NCI-H2196 treated with DMSO at 0.1 percent for 48 hours (cell line): ENCODE results near the gene DOCK11.
"Not testable (repeated sequence)": the region's sequence is repeated elsewhere in the genome, so short reads cannot be mapped to it uniquely, and the experiment has no call there.

Source experiments
- DNase-seq: peaks from one replicate; lab custom pipeline; 2025; ENCODE audit not compliant: unreplicated experiment; lab: John Stamatoyannopoulos, UW

Gene DOCK11

DNA sequence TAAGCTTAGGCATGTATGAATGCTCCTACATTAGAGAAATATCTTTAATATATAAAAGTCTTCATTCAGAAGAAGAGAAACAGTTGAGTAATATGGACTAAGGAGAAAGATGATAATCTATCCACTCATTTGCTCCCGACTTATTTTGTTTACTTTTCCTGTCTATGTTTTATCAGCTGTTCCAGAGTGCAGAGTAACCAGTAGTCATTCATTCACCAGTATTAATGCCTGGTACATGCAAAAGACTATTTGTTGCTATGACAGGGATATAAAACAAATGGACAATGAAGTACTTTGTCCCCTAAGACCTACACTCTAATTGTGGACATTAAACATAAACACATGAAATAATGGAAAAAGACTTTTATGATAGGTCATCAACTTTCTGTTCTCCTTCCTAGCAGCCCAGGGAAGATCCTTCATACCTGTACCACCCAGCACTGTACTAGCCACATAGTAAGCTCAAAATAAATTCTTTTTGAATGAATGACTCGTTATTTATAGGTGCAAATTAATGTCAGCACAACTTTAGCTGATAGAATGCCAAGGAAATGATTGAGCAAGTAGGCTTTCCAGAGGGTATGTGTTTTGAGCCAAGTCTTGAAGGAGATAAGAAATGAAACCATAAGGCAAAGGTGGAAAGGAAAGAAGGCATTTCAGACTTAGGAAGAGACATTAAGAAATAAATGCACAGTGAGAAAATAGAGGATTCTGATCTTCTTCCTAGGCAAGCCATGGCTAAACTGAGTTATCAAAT is 186.8 kb downstream of the DOCK11 start:
- no peak for DNase-seq

DNA sequence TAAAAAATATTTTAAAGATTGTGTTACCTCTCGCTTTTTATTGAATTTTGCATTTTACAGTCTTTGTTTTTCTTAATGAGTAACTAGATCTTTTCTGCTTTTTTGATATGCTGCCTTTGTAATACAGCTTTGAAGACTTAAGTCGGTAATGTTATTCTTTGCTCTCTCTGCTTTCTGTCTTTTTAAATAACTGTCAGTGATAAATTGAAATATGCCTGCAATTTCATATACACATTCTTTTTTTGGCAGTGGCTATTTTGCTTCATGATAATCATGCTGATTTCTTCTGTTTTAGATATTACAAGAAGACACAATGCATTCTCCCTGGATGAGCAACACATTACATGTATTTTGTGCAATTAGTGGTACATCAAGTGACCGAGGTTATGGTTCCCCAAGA is 189.8 kb downstream of the DOCK11 start:
- no peak for DNase-seq

DNA sequence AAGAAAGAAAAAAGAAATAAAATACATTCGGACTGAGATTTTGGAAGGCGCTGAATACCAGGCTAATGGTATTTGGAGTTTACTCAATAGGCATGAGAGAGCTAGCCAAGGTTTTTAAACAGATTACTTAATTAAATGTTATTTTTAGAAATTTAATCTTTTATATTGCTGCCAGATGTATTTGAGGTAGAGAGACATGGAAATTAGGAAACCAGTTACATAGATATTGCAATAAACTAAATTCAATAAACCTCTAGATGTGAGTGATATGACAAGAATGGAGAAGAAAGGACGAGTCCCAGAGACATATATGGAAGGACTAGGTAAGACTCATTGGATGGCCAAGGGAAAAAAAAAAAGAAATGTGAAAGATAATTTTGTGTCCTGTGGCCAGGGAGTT is 193.3 kb downstream of the DOCK11 start:
- DNase-seq, result no peak

DNA sequence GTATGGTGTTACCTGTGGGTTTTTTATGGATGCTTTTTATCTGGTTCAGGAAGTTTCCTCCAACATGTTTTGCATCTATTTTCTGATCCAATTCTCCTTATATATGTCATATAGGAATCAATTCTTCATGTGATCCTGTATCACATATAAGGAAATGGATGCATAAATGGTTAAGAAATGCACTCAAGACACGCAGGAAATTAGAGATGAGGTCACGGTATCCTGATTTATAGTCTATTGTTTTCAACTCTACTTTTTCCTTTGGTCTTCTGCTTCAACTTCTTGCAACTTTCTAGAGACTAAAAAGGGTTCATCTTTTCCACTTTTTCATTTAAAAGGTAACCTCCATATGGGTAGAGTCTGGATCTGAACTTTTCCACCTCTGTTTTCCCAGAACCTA is 198.2 kb downstream of the DOCK11 start:
- DNase-seq, result no peak

DNA sequence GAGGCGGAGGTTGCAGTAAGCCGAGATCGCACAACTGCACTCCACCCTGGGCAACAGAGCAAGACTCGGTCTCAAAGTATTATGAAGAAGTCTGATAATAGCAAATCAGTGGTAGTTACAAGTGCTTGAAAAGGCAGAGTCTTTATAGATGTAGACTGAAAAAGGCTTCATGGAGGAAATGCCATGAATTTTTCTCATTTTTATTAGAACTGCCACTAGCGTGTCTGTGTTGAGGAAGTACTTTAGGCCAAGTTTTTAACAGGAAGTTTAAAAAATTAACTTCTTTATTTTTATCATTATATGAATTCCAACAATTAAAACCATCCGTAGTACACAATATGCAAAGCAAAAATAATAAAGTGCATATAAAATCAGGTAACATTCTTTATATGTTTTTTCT is 199.0 kb downstream of the DOCK11 start:
- DNase-seq, result no peak

DNA sequence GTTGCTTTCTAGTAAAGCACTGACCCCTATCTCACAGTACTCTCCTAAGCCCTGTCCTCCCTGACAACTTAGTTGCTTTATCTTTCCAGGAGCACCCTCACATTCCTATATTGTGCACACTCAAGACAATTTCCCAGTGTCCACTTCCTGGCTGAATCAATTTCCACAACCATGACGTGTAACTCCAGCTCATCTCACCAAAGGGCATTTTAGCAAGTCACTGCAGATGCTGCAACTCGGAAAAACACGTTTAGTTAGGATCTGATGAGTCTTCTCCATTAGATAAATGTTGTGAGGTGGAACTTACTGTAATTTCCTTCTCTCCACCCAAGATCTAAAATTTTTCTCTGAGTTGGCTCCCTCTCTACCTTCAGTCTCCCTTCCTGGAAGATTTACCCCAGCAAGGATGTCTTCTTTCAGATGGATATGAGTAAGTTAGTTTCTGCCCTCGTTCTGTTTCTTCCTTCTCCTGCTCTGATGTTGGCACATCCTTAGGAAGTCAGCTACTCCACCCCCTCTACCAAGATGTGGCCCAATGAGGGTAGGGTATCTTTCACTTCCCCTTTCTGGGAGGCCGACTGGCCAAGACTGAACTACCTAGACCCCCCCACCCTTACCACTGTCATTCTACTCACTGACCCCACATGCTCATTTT is 203.0 kb downstream of the DOCK11 start:
- DNase-seq, result no peak

DNA sequence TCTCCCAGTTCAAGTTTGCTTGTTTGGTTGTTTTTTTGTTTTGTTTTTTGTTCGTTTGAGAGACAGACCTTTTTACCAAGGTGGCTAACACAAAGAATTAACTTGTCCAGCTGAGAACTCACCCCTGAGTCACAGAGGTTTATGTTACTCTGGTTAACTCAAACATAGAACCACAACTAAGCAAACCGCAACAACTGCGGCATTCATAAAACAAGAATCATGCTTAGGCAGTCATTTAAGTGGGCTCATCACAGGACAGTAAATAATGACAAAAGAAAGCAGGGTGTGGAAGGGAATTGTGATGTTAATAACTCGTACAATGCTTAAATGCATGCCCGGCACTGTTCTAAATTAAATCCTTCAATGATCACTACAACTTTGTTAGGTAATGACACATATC is 207.1 kb downstream of the DOCK11 start:
- no peak for DNase-seq

DNA sequence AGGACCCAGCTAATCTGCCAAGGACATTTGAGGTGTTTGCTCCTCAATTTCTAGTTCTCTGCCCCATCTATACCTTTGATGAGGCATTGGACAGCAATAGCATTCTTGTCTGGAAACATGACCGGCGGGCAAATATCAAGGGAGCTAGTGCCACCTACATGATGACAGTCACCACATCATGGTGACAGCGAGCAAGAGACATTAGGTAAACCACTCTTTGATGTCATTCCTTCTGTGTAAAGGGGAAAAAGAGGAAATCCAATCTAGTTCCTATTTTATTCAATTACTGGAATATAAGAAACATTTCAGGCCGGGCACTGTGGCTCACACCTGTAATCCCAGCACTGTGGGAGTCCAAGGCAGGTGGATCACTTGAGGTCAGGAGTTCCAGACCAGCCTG is 211.1 kb downstream of the DOCK11 start:
- no peak for DNase-seq

DNA sequence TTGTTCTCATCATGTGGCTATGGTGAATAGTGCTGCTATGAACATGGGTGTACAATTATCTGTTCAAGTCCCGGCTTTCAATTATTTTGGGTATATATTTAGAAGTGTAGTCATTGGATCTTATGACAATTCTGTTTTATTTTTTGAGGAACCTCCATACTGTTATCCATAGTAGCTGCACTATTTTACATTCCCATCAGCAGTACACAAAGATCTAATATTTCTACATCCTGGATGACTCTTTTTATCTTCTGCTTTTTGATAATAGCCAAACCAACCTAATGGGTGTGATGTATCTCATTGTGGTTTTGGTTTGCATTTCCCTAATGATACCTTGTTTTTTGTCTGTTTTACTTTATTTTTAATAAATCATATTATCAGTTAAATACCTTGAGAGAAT is 218.9 kb downstream of the DOCK11 start:
- DNase-seq, result no peak

DNA sequence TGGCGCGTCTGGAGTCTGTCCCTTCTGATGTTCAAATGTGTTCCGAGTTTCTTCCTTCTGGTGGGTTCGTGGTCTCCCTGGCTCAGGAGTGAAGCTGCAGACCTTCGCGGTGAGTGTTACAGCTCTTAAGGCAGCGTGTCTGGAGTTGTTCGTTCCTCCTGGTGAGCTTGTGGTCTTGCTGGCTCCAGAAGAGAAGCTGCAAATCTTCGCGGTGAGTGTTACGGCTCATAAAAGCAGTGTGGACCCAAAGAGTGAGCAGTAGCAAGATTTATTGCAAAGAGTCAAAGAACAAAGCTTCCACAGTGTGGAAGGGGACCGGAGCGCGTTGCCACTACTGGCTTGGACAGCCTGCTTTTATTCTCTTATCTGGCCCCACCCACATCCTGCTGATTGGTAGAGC is 220.3 kb downstream of the DOCK11 start:
- not testable (repeated sequence) for DNase-seq

DNA sequence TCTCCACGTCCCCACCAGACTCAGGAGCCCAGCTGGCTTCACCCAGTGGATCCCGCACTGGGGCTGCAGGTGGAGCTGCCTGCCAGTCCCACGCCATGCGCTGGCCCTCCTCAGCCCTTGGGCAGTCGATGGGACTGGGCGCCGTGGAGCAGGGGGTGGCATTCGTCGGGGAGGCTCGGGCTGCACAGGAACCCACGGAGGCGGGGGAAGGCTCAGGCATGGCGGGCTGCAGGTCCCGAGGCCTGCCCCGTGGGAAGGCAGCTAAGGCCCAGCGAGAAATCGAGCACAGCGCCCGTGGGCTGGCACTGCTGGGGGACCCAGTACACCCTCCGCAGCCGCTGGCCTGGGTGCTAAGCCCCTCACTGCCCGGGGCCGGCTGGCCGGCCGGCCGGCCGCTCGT is 221.2 kb downstream of the DOCK11 start:
- not testable (repeated sequence) for DNase-seq

DNA sequence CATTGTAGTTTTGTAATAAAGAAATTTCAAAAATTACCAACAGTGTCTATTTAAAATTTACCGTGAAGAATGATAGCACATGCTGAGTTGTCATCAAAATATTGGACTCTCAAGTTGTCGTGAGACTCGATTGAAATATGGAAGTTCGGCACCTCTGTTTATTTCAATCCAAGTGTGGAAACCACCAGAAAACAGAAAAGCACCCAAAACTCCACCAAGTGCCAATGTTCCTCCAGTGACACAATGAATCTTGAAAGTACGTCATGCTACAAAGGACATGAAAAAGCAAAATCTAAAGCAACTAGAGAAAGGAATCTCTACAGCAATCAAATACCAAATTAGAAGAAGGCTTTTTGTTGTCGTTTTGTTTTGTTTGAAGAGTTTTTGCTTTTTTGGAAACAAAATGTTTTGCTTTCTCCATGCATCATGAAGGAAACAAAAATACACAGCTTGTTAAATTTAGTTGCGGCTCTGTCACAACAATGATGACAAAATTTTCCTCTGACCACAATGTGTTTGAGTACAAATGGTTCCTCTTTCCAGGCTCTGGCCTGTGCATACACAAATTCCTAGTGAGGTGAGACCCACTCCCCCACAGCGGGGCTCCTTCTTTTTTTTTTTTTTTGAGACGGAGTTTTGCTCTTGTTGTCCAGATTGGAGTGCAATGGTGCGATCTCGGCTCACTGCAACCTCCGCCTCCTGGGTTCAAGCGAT is 222.2 kb downstream of the DOCK11 start:
- no peak for DNase-seq

DNA sequence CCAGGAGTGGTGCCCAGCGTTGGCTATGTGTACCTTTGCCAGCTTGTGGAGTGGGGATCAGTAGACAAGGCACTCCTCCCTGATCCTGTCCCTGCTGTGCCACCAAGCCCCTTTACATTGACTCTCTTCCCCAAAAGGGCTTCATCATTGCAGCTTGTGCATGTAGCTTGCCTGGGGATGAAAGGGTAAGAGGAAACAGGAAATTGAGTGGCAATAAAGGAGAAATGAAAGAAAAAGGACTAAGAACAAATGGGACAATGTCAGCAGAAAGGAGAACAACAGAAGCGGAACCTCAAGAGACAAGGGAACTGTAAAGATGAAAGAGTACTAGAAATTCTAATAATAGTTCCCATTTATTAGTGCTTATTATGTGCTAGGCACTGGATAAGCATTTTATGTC is 223.1 kb downstream of the DOCK11 start:
- no peak for DNase-seq

DNA sequence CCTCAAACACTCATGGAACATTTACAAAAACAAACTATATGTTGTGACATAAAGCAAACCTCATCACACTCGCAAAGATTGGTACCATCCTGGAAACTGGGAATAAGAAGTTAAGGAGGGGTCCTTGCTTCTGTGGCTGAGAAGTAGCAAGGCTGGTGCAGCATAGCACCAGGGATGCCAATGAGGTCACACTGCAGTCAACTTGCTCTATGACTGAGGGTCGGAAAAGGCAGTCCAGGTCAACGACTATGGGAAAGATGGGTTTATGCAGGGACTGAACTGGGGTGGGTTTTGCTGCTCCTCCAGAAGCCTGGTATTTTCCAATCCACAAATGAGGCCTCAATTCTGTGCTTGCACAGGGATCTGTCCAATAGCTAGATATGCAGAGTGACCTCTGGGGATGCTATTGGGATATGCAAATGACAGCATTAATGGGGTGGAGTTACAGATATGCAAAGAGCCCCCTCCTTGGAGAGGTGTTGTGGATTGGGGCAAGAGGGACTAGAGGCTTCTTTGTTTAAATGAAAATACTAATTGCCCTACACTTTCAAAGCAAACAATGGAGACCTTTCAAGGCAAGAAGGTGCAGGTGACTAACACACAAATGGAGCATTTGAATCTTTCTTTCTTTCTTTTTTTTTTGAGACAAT is 224.6 kb downstream of the DOCK11 start:
- no peak for DNase-seq

DNA sequence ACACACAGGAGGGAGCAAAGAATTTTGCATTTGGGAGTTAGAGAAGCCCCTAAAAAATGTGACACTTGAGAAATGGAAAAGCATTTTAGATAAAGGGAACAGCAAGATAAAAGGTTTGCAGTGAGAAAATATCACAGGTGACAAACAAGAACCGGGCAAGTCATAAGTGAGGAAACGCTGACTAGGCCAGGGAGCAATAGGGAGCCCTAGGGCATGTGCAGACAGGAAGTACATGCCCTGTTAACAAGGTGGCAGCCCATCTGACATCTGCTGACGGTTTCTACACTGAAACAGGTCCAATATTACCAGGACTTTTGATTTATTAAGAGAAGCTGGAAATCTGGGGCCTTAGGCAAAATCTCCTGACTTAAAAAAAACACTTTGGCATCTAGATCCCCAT is 227.8 kb downstream of the DOCK11 start:
- no peak for DNase-seq

DNA sequence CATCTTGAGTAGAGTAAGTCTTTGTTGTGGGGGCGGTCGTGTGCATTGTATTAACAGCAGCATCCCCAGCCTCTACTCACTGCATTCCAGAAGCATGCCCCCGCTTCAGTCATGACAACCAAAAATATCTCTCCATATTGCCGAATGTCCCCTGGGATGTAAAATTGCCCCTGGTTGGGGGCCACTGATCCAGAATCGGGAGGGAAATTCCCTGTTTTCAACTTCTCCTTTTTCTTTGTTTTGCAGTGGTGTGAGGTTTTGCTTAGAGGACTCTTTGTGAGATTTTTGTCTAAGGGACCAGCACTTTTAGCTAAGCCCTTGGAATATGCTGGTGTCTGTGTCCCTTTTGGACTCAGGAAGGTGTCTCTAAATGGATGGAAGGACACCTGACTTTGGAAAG is 228.8 kb downstream of the DOCK11 start:
- no peak for DNase-seq

DNA sequence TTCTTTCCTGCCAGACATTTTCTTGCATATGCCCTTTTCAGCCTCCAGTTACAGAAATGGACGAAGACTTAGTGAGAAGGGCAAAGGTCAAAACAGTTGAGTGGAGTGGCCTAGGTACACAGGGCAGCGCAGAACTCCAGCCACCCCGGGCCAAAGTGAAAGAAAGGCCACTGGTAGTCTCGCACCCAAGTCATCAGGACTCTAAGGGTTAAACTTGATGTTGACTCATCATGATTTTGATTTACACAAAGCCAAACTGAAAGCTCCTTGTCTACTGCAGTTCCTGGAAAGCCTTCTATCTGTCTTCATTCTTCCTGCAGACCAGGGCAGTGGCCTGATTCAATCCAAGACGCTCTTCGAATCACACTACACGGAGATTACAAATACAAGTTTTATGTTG is 229.2 kb downstream of the DOCK11 start:
- no peak for DNase-seq

DNA sequence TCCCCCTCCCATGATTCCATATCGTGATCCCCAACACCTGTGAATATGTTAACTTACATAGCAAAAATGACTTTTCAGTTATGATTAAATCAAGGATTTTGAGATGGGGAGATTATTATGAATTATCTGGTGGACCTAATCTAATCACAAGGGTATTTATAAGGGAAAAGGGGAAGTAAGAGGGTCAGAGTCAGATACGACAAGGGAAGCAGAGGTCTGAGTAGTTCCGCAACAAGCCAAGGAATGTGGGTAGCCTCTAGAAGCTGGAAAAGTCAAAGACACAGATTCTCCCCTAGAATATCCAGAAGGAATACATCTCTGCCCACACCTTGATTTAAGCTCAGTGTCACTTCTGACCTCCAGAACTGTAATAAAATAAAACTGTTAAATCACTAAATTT is 230.8 kb downstream of the DOCK11 start:
- no peak for DNase-seq

DNA sequence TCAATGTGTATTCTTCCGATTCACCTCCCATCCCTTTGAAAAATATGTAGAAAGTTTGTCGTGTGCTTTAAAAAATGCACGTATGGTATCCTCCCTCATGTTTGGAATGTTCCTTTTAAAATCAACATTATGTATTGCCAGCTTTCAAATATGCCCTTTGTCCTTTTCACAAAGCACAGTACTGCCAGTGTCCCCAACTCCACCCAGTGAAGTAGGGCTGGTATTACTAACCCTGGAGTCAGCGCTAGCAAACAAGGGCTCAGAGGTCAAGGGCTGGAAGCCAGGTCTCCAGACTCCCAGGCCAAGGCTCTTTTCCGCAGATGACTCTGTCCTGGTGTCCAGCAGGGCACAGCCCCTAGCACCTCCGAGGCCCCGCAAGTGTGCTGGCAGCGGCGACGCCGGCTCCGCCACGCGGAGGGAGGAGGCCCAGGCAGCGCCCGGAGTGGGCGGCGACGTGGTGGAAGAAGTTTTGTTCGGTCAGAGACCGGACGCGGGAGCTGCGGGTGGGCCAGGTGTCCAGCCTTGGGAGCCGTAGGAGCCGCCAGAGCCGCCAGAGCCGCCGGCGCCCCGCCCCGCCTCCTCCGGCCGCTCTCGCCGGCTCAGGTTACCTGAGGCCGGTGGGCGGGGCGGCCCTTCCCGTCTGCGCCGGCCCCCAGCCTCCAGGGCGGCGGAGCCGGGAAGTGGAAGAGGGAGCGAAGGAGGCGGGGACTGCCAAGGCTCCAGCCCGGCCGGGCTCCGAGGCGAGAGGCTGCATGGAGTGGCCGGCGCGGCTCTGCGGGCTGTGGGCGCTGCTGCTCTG is 231.5 kb downstream of the DOCK11 start, which contains the start of gene IL13RA1:
IL13RA1 (plus strand) TSS at position 720 of the 799 bp plus-strand sequence; CDS start at position 753, 33 bp downstream.
- DNase-seq, result peak; percentile 66

DNA sequence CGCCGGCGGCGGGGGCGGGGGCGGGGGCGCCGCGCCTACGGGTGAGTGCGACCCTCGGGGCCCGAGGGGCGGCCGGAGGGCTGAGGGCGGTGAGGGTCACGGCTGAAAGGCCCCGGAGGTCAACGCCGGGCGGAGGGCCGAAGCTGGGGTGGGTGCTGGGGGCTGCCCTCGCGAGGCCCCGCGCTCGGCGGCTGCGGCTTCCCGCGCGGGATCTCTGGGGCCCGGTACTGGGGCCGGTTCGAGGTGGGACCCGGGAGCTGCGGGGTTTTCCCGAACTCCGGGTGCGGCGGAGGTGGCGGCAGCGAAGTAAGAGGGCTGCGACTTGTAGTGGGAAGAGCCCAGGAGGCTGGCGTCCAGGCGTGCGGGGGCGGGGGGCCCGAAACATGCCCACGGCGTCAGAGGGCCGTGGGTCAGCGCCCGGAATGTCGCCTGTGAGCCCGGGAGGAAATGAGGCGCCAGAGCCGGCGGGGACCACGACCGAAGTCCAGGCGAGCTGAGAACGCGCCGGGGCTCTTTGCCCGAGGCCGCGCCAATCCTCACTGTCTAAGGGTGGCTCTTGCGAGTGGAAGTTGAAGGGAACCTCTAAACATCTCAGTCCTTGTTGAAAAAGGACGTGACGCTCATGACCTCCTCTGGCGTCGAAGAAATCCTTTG is 232.2 kb downstream of the DOCK11 start:
- no peak for DNase-seq
